HG02938 (cell line): ENCODE measurements around the gene MMP15.
"Not testable (repeated sequence)": the region's sequence is repeated elsewhere in the genome, so short reads cannot be mapped to it uniquely, and the experiment has no call there.

ENCODE experiments used
- ATAC-seq: cut with Tn5 transposase; IDR thresholded peaks from one replicate; pipeline ENCODE4 v1.9.1; 2021; ENCODE audit warnings: mild to moderate bottlenecking, moderate library complexity; ENCODE audit not compliant: unreplicated experiment

MMP15 gene

DNA sequence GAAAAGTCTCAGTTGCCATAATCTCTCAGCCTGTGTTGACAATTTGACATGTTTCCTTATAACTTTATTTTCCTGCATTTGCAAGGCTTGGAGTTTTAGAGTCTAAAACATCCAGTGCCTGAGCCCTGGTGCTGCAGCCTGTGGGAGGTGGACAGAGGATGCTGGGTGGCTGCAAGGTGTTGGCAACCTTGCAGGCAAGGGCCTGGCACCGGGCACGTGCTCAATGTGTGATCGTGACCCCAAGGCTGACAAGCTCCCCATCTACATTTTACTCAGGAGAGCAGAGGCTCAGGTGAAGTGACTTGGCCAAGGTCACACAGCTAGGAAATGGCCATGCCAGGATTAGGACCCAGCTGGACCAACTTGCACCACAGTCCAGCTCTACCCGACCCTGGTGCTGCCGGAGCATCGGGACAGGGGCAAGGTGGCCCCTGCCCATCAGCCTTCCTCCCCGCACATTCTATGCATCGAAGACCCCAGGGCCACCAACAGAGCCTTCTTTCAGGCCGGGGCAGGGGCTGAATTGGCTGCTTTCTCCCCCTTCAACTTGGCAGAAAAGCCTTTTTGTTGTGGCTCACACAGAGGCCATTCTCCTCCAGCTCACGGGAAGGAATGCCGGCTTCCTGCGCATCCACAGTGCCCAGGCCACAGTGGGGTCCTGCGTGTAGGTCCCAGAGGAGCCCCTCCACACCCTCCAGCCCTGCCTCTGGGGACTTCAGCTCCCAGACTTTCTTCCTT lies 23.1 kb downstream of the MMP15 start:
- no peak for ATAC-seq

DNA sequence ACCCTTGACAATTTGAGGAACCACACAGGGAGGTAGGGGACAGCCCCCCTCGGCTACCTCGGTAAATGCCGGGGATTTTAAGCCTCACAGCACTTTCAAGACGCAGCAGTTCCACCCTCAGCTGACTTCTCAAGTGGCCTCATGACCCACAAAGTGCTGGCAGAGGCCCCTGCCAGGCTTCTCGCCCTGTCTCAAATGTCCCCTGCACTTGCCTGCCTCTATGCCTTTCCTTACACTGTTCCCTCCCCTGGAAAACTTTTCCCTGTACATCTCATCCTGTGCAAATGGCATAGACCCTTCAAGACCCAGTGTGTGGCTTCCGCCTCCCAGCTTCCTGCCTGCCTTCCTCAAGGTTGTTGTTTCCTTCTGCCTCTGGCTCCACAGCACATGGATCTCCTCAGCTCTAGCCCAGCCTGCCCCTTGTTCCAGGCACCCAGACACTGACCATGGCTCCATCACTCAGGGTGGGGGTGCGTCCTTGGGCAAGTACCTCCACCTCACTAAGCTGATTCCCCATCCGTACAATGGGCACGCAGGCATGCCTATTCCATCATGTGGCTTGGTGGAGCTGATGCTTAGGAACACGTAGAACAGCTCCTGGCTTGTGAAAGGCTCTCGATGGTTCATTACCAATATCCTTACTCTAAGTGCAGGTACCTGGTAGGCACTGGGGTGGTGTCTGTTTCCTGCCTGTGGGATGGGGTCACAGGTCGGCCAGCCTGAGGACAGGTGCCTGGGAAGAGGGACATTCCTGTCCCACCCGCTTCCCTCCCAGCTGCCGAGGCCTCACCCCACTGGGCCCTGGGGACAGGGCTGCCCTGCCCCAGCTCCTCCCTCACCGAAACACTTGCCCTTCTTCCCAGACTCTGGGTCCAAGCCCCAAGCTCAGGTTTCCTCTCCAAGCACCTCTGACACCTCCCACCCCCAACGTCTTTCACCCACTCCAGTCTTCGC lies 24.0 kb downstream of the MMP15 start:
- ATAC-seq = no peak

DNA sequence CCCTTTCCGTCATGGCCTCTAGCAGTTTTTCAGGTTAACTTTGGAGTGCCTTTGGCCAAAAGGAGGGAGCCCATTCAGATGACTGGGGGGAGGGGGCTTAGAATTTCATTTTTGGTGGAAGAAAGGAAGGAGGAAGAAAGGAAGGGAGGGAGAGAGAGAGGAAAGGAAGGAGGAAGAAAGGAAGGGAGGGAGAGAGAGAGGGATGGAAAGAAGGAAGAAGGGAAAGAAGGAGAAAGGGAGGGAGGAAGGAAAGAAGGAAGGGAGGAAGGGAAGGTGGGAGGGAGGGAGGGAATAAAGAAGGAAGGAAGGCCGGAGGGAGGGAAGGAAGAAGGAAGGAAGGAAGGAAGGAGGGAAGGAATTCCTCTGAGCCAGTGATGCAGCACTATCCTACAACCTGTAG lies 25.7 kb downstream of the MMP15 start:
- no peak for ATAC-seq

DNA sequence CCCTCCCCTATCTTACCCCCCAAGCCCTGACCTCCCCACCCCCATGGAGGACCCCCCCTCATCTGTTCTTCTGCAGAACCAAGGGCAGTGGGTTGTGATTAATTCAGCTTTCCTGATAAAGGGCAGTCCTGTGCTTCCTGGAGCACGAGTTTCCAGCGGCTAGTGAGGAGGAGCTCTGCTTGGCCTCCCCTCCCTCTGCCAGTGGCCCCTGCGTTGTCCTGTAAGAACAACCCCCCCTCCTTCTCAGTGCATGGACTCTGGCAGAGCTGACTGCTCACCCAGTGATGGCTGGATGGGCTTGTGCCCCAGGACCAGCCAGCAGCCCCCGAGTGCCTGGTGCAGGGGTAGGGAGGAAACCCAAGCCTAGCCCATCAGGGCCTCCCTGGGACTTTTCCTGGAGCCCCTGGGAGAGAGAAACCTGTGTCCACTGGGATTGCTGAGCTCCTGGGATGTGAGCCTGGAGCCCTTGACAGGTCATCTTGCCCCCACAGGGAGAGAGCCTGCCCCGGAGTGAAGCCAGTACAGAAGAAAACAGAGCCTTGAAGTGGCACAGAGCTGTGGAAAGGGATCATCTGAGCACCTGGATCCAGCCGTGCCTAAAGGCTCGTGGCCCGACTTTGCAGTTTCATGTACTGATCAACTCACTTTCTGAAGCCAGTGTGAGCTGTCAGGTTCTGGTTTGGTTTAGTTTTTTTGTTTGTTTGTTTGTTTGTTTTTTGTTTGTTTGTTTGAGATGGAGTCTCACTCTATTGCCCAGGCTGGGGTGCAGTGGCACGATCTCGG lies 26.5 kb downstream of the MMP15 start:
- no peak for ATAC-seq

DNA sequence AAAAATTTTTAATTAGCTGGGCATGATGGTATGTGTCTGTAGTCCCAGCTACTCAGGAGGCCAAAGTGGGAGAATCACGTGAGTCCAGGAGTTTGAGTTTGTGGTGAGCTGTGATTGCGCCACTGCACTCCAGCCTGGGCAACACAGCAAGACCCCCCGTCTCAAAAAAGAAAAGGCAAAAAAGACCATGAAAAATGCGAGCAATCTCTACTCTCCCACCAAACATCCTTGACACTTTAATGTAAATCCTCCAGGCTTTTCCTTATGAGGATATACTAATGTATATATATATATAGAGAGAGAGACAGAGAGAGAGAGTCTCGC lies 28.1 kb downstream of the MMP15 start:
- ATAC-seq = no peak

DNA sequence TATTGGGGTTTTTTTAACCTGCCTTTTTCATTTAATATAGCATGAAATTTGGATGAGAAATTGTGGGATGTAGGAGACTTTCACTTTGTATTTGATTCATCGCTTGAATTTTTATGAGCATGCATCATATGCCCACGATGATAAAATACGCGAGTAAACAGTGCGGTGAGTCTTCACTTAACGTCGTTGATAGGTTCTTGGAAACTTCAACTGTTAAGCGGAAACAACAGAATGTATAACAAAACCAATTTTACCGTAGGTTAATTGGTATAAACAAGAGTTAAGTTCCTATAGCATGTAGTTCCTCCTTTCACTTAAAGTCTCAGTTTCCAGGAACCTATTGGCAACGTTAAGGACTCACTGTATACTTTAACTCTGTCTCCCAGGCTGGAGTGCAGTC lies 28.7 kb downstream of the MMP15 start:
- no peak for ATAC-seq

DNA sequence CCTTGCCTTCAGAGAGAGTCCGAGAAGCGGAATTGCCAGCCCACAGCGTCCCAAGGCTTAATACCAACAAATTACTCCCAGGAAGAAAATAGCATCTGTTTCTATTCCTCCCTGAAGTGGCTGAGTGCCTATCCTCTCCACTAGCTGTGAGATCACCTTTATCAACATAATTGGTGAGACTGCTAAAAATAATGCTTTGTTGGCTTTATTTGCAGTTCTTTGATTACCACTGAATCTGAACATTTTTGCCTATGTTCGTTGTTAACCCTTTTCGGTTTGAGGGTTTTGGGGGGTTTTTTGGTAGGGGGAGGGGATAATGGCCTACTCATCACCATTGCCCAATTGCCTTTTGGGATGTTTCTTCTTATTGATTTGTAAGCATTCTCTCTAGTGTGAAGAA lies 31.0 kb downstream of the MMP15 start:
- no peak for ATAC-seq

DNA sequence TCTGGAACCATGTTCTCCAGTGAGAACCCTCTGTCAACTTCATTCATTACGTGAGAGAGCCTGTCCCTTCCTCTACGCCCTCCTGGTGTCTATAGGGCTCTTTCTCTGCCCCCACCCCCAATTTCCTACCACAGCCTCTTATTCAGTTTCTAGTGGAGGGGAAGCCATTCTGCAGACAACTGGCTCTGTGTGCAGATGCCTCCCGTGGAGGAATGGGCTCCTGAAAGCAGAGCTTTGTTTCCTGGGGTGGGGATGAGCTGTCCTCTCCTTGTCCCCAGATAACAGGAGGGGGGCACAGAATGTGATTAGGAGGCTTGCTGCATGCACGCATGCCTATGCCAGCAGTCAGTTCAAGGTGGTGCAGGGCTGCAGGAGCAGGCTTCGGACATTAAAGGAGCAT lies 31.6 kb downstream of the MMP15 start:
- ATAC-seq = no peak

DNA sequence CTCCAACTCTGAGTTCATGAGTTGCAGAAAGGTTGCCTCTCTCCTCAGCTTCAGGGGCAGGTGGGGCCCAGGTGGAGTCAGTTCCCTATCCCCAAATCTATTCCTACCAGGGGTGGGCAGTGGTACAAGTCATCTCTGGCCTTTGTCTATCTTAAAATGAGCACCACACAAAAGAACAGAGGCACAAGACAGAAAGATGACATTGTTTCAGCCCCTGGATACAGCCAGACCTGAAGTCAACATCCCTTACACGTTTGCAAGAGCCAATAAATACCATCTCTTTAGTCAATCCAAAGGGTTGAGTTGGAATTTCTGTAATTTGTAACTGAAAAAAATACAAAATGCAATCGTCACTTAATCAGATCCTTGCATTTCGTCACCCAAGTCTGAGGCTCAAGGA lies 32.2 kb downstream of the MMP15 start:
- ATAC-seq = no peak

DNA sequence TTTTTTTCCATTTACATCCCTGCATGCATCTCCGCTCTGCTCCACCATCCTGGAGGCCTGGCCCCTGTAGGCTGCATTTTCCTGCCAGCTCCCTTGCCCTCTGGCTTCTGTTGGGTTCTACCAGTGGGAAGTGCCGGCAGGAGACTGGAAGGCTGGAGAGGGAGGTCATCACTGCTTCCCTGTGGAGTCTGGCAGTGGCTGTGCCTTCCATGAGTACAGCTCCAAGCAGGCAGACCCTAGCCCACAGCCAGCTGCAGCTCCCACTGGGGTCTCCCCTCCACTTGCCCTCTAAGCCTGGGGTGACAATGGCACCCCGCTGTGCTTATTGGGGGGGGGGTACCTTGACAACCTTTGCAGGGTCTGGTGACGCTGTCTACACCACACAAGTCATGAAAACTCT lies 37.3 kb downstream of the MMP15 start:
- ATAC-seq = no peak

DNA sequence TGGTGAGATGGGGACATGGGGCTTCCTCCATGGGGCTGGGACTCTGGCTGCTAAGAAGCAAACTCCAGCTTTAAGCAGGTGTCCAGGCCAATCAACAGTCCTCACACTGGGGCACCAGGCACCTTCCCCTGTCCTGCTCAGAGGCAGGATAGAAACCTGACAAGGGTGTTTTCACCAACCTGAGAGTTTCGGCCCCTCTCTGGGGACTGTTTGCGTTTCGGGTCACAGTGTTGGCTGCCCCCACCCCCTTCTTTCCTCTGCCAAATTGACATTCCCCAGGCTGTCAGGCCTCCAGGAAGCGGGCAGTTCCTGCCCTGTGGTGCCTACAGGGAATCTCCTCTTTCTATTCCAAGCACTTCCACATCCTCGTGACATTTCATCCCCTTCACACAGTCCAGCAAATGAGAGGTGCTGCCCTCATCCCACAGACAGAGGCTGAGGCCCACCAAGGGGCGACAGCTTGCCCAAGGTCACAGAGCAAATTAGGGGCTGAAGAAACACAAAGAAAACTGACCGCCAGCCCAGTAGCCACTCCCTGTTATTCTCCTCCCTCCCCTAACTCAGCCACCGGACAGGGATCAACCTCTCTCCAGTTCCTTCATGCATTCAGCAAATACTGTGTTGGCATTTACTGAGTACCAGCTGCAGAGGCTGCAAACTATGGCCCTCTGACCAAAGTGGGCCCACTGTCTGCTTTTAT lies 38.0 kb downstream of the MMP15 start:
- no peak for ATAC-seq

DNA sequence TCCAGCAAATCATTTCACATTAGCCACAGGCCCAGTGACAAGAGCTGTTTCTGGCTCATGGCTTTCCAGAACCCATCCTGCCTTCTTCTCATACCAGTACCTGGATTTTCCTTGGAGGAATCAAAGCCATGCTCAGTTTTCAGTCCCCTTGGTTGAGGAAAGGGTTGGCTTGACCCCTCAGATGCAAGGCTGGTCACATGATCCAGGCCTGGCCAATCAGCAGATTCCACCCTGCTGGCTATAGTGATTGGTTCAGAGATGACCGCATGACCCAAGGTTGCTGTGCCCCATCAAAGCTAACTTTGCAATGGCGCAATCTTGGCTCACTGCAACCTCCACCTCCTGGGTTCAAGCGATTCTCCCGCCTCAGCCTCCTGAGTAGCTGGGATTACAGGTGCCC lies 45.0 kb downstream of the MMP15 start:
- no peak for ATAC-seq

DNA sequence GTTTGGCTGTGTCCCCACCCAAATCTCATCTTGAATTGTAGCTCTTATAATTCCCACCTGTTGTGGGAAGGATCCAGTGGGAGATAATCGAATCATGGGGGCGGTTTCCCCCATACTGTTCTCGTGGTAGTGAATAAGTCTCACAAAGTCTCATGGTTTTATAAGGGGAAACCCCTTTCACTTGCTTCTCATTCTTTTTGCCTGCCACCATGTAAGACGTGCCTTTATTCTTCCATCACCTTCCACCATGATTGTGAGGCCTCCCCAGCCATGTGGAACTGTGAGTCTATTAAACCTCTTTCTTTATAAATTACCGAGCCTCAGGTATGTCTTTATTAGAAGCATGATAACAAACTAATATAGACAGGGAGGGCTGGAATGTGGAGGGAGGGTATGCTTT lies 46.6 kb downstream of the MMP15 start:
- not testable (repeated sequence) for ATAC-seq

DNA sequence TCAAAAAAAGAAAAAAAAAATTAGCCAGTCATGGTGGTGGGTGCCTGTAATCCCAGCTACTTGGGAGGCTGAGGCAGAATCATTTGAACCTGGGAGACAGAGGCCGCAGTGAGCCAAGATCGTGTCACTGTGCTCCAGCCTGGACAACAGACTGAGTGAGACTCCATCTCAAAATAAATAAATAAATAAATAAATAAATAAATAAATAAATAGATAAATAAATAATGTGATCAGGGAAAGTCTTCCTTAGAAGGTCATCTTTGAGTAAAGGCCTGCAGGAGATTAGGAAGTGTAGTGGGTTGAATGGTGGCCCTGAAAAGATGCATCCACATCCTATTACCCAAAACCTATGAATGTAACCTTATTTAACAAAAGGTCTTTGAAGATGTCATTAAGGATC lies 47.5 kb downstream of the MMP15 start:
- ATAC-seq = not testable (repeated sequence)

DNA sequence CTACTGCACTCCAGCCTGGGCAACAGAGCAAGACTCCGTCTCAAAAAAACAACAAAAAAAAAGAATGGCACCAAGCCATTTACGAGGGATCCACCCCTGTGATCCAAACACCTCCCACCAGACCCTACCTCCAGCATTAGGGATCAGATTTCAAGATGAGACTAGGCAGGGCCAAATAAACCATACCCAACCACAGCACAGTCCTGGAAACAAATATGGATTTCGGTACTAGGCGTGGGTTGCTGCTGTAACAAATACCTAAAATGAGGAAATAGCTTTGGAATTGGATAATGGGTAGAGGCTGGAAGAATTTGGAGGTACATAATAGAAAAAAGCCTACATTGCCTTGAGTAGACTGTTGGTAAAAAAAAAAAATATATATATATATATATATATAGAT lies 49.1 kb downstream of the MMP15 start:
- ATAC-seq = no peak

DNA sequence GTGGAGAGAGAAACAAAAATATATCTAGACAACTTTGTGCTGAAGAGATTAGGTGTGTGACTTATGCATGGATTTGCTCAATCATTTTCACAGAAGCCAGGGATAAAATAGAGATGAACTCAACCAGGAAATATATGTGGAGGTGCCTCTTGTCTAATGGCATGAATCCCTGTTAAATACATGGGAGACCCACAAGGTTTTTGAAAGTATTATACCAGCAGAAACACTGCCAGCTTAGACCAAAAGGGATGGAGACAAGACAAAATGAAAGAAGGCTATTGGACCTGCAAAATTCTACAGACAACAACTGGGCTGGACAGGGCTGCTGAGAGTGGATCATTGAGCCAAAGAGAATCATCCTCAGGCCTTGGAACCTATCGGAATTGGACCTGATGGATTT lies 51.0 kb downstream of the MMP15 start:
- no peak for ATAC-seq

DNA sequence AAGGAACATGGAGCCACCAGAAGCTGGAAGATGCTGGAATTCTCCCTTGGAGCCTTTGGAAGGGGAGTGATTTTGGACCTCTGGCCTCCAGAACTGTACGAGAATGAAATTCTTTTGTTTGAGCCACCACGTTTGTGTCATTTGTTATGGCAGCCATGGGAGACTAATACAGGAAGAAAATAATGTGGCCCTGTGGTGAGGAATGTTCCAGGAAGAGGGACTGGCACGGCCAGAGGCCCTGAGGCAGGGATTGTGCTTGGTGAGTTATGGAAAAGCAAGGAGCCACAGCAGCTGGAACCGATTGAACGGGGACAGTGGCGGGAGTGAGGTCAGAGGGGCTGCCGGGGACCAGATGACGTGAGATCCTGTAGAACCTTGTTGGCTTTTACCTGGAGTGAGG lies 52.2 kb downstream of the MMP15 start:
- no peak for ATAC-seq

DNA sequence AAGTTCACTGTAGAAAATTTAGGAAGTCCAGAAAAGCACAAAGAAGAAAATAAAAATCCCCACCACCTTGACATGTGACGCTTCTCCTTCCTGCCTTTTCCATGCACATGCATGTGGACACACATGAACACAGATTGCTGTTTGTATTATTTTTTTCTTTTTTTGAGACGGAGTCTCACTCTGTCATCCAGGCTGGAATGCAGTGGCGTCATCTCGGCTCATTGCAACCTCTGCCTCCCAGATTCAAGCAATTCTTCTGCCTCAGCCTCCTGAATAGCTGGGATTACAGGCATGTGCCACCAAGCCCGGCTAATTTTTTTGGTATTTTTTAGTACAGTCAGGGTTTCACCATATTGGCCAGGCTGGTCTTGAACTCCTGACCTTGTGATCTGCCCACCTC lies 55.1 kb downstream of the MMP15 start:
- not testable (repeated sequence) for ATAC-seq

DNA sequence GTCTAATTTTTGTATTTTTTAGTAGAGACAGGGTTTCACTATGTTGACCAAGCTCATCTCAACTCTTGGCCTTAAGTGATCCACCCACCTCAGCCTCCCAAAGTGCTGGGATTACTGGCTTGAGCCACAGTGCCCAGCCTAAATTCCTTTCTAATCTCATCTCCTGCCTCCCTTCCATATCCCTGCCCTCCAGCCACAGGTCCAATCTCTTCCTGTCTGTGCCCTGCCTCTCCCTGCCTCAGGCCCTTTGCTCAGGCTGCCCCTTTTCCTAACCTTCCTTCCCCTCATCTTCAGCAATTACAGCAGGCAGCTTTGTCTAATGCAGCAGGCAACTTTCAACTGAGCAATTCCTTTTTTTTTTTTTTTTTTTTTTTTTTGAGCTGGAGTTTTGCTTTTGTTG lies 56.8 kb downstream of the MMP15 start:
- ATAC-seq = no peak

DNA sequence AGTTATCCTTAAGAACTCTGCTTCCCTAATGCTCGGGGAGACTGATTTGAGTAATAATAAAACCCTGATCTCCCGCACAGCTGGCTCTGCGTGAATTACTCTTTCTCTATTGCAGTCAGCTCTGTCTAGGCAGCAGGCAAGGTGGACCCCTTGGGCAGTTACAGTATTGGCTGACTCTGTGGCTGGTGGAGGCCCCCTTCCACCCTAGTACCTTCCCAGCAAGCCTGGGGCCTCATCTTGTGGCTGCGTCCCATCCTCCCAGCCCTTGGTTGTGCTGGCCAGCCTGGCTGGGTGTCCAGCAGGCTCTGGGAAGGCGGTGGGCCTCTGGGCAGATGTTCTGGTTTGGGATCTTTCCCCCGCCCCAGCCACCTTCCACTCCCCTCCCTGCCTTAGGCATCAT lies 59.1 kb downstream of the MMP15 start:
- ATAC-seq = no peak

DNA sequence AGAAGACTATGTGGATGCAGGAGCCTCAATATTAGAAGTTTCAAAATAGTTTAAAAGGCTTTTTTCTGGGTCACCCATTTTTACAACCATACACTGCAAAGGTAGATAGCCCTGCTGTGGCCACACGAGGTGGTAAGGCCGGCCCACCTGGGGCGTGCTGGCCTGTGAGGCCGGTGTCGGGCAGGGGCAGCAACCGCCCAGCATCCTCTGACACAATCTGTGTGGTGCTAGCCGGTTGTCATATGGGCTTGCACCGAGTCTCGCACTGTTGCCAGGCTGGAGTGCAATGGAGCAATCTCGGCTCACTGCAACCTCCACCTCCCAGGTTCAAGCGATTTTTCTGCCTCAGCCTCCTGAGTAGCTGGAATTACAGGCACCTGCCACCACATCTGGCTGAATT lies 59.6 kb downstream of the MMP15 start:
- ATAC-seq = no peak
